ENCODE results near the gene DBN1. TPM values are rescaled to one million over a fixed set of nuclear protein-coding genes. Genes with fewer than 3 reads are reported as not detected.
A peak's percentile ranks its signal among the peaks of the same experiment; 100 is the strongest.

The DBN1 gene
- total RNA-seq, 1 donor from 2014 or later, result 369 TPM

DNA sequence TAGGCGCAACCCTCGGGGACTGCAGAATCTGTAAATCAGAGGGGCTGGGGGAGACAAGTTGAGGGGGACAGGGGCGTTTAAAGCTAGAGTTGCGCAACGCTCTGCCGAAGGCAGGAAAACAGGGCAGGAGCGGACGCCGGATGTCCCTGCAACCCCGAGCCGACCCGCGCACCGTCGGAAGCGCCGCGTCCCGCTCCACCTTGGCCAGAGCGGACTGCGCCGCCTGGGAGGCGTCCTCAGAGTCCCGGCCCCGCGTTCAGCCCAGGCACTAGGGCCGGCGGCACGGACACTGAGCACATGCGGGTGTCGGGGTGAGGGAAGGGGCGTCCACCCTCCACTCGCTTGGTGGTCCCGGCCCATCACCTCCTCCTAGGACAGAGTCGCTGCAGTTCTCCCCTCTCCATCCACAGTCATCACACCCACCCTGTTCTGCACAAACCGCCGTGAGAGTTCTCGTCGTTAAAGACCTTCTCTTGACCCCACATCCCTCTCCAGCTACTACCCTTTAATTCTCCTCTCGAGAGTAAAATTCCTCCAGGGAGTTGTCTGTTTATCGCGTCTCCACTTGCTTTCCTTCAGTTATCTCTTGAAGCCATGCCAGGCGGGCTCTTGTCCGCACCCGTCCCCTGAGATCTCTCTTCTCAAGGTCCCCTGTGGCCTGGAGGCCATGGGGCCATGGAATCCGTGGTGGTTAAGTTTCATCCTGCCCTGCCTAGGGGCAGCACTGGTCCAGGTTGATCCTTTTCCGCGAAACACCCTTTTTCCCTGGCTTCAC, 24.8 kb upstream of the DBN1 start:
- Mint-ChIP-seq H3K27me3 (ENCODE audit: low read depth) (no peaks in the 10 kb centered on the region), H3K4me3 (peak overlapping the region; percentile 74), H3K27ac (peak overlapping the region; percentile 73), H3K36me3 (peaks cover 2% of the 10 kb centered on the region), H3K9me3 (no peaks in the 10 kb centered on the region), H3K4me1 (peaks cover 57% of the 10 kb centered on the region)
- DNase-seq (ENCODE audit: low spot score in 2 of 2, unreplicated experiment in 2 of 2), result no peak
- TF ChIP-seq, protein P1, sequence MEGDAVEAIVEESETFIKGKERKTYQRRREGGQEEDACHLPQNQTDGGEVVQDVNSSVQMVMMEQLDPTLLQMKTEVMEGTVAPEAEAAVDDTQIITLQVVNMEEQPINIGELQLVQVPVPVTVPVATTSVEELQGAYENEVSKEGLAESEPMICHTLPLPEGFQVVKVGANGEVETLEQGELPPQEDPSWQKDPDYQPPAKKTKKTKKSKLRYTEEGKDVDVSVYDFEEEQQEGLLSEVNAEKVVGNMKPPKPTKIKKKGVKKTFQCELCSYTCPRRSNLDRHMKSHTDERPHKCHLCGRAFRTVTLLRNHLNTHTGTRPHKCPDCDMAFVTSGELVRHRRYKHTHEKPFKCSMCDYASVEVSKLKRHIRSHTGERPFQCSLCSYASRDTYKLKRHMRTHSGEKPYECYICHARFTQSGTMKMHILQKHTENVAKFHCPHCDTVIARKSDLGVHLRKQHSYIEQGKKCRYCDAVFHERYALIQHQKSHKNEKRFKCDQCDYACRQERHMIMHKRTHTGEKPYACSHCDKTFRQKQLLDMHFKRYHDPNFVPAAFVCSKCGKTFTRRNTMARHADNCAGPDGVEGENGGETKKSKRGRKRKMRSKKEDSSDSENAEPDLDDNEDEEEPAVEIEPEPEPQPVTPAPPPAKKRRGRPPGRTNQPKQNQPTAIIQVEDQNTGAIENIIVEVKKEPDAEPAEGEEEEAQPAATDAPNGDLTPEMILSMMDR (IDR thresholded peaks at IDR 0.05; ENCODE audit: unreplicated experiment), result no peak

DNA sequence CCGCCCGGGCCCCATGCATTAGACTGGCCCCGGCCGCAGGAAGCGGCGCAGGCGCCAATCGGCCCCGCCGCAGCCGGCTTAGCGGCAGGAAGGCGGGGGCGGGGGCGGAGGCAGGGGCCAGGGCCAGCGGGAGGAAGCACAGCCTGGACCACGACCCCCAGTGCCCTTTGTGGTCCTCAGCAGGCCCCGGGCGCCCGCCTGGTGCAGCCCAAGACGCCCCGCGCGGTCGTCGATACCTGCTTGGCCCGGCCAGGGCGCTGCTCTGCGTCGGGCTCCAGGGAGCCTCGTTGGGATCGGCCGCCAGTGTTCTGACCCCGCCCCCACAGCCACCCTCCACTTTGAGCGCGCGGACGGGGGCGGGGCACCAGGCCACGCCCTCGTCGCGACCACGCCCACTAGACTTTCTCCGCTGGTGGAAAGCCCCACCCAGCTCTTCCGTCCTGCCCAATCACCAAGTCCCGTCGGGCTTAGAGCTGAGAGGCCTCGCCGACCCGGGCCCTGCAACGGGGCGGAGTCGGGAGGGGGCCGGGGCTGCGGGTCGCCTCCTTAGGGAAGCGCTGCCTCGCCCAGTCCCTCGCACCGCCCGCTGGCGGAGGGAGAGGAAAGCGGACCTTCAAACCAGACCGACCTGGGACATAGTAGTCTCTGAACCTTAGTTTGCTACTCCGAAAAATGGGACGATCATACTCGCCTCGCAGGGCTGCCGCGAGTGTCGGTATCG, 24.0 kb upstream of the DBN1 start, which contains the start of gene PDLIM7:
Gene PDLIM7, minus strand, starts transcription at position 313 of the 721 bp plus-strand sequence. CDS start 1,092 bp downstream, outside the sequence.
- peaks cover 9% of the 10 kb centered on the region for H3K36me3 Mint-ChIP-seq
- H3K4me1 Mint-ChIP-seq, result peaks cover 64% of the 10 kb centered on the region
- H3K4me3 Mint-ChIP-seq, result peak within 1 kb of the TSS; percentile 74
- TF ChIP-seq, protein P1 (IDR thresholded peaks at IDR 0.05; ENCODE audit: unreplicated experiment), result no peak
- no peaks in the 10 kb centered on the region for H3K9me3 Mint-ChIP-seq
- peak; percentile 92 to 98 for DNase-seq (ENCODE audit: low spot score in 2 of 2, unreplicated experiment in 2 of 2)
- no peaks in the 10 kb centered on the region for H3K27me3 Mint-ChIP-seq (ENCODE audit: low read depth)
- H3K27ac Mint-ChIP-seq, result peak within 1 kb of the TSS; percentile 96

DNA sequence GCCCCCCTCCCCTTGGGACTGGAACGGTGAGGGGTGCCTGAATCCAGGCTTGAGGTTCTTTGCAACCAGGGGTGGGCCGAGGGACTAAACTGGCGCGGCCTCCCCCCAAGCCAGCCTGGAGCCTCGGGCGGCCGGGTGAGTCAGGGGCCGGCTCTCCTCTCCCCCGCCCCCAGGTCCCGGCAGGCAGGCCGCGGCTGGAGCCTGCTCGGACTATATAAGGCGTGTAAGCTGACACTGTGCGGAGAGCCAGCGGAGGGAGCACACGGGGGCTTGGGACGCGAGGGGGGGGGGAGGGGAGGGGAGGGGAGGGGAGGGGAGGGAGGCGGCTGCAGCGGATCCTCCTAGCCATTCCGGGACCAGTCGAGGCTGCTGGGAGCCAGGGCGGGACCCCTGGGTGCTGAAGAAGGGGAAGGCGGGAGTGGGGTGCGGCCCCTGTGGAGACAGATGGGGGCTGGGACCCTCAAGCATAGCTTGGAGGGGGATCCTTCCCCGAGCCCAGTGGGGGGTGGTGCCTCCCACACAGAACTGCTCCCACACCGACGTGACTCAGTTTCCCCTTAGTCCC, 23.4 kb upstream of the DBN1 start:
- peaks cover 65% of the 10 kb centered on the region for H3K4me1 Mint-ChIP-seq
- H3K4me3 Mint-ChIP-seq, result peak overlapping the region; percentile 74
- DNase-seq (ENCODE audit: low spot score in 2 of 2, unreplicated experiment in 2 of 2), result peak; percentile 71 to 77
- peaks cover 10% of the 10 kb centered on the region for H3K36me3 Mint-ChIP-seq
- H3K9me3 Mint-ChIP-seq, result no peaks in the 10 kb centered on the region
- H3K27ac Mint-ChIP-seq, result peak overlapping the region; percentile 96
- TF ChIP-seq, protein P1 (IDR thresholded peaks at IDR 0.05; ENCODE audit: unreplicated experiment), result no peak
- H3K27me3 Mint-ChIP-seq (ENCODE audit: low read depth), result no peaks in the 10 kb centered on the region

DNA sequence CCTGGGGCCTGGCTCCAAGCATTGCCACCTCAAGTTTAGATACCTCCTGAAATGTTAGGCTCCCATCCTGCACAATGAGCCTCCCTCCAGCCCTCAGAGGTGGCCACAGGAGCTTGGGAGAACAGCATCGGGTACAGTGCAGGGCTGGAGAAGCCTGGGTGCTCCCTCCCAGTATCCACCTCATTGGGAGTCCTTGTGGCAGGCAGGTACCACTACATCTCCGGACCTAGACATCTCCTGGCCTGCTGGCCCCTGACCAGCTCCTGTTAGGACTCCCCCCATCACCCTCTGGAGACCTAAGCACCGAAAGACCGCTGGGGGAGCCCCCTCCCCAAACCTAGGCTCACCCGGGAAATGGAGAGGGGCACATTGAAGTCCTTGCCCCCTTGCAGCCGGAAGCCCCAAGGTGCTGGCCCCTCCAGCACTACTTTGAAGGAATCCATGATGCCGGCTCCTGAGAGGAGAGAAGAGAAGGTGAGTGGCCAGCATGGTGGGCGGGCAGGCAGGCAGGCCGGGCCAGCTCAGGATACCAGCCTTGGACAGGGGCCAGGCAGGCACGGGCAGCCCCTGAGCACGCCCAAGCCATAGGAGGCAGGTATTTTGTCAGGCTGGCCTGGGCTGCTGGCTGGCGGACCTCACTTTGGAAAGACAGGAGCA, 22.8 kb upstream of the DBN1 start:
- DNase-seq (ENCODE audit: low spot score in 2 of 2, unreplicated experiment in 2 of 2), result no peak
- no peaks in the 10 kb centered on the region for H3K27me3 Mint-ChIP-seq (ENCODE audit: low read depth)
- TF ChIP-seq, protein P1 (IDR thresholded peaks at IDR 0.05; ENCODE audit: unreplicated experiment), result peak; percentile 54
- peaks cover 12% of the 10 kb centered on the region for H3K36me3 Mint-ChIP-seq
- H3K27ac Mint-ChIP-seq, result peak overlapping the region; percentile 96
- peaks cover 67% of the 10 kb centered on the region for H3K4me1 Mint-ChIP-seq
- H3K4me3 Mint-ChIP-seq, result peak overlapping the region; percentile 74
- no peaks in the 10 kb centered on the region for H3K9me3 Mint-ChIP-seq

DNA sequence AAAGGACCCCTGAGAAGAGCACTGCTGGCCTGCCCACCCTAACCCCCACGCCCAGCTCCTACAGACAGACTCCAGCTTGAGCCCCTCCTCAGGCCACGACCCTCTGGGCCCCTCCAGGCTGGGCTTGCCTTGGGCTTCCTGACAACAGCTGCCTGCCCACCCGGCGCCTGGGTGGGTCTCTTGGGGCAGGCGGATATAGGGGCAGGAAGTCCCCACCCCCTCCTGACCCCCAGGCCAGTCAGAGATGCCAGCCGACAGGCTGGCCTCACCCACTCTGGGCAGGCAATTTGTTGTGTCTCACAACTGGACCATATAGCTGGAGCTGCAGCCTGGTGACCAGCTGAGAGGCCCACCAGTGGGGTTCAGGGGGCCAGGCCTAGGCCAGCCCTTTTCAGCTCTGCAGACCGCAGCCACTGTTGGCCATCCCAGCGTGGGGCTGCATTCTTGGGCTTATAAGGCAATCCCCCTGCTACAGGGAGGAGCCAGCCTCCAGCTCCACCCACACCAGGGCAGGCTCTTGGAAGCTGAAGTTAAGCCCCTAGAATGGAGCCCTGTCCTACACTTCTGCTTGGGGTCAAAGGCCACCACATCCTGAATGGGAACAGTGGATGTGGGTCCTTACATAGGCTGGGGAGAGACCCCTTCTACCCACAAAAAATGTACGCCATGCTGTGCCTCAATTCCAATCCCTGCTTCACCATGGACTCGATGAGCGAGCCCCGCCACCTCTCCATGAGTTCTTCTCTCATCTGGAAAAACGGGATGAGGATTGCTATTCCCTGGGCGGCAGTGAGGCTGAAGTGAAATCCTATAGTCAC, 22.0 kb upstream of the DBN1 start:
- Mint-ChIP-seq H3K4me1 (peaks cover 64% of the 10 kb centered on the region), H3K27ac (peak overlapping the region; percentile 96), H3K27me3 (ENCODE audit: low read depth) (no peaks in the 10 kb centered on the region), H3K9me3 (no peaks in the 10 kb centered on the region), H3K4me3 (peak overlapping the region; percentile 74), H3K36me3 (peaks cover 13% of the 10 kb centered on the region)
- DNase-seq (ENCODE audit: low spot score in 2 of 2, unreplicated experiment in 2 of 2), result no peak
- TF ChIP-seq, protein P1 (IDR thresholded peaks at IDR 0.05; ENCODE audit: unreplicated experiment), result no peak
